ENCODE data around the gene ZKSCAN5.
A peak's percentile ranks its signal among the peaks of the same experiment; 100 is the strongest.
"Not testable (repeated sequence)": the region's sequence is repeated elsewhere in the genome, so short reads cannot be mapped to it uniquely, and the experiment has no call there.

Gene ZKSCAN5

DNA sequence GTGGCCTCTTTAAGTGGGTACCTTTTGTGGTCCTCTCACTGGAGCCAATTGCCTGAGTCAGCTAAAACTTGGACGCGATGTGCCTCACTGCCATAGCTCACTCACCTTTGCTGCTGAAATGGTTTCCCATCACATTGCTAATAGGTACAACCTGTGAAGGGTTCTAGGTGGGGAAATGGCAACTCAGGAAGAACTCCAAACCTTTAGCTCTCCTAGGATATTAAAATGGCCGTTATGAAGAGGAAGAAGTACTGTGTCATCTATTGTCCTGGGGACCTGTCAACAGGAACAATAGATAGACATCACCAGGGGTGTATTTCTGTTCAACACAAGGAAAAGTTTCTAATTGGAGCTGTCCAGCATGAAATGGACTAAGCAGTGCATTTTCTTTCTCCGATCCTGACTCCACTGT is 52.7 kb downstream of the ZKSCAN5 start:
- DNase-seq = no peak

DNA sequence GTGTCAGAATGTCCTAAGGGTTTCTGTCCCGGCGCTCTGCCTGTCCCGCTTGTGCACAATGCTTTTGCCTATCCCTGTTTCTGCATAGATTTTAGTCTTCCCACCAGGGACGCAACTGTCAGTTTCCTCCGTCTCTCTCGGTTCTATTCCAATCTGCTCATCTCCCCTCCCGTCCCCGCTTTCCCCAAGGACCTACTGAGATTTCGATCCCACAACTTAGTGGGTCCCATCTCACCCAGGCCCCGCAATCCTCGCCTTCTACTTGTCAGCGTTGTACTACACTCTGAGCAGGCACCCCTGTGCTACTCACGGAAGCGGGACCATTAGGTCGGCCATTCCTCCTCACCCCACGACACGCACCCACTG is 53.5 kb downstream of the ZKSCAN5 start:
- peak; percentile 63 for DNase-seq

DNA sequence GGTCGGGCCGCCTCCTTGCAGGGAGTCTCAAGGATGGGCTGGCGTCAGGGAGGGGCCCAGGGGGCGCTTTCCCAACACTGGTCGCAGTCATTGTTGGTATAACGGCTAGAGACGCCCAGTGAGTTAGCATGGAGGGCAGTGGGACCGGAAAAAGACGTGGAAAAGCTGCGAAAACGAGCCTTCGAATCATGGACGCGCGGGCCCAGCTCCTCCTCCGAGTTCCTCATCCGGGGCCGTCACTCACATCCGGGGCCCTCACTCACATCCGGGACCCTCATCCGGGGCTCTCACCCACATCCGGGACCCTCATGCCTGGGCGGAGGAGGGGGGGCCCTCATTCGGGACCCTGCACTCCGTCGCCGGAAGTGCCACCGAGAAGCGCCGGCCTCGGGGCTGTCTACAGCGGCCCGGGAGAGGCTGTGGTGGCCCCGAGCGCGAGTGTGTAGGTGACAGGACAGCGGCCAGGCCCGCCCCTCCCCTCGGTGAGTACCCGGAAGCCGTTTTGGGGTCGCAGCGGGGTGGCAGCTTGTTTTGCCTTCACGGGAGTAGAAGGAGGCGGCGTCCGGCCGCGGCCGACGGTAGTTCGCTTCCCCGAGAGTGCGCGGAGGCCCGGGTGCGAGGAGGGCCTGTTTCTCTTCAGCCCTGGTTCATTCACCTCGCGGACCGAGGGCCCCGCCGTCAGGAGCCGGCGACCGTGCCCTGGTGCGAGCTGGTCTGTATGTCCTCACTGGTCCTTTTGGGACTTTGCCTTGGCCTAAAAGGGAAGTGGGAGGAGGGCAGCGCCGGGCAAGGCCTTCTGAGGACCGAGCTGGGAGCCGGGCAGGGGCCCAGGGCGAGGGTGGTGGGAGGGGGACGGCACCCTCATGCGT is 54.1 kb downstream of the ZKSCAN5 start, which contains the start of gene ZNF655:
Gene ZNF655, plus strand, starts transcription at position 337 of the 869 bp plus-strand sequence. CDS start 1,918 bp downstream, outside the sequence.
- DNase-seq = peak; percentile 96

DNA sequence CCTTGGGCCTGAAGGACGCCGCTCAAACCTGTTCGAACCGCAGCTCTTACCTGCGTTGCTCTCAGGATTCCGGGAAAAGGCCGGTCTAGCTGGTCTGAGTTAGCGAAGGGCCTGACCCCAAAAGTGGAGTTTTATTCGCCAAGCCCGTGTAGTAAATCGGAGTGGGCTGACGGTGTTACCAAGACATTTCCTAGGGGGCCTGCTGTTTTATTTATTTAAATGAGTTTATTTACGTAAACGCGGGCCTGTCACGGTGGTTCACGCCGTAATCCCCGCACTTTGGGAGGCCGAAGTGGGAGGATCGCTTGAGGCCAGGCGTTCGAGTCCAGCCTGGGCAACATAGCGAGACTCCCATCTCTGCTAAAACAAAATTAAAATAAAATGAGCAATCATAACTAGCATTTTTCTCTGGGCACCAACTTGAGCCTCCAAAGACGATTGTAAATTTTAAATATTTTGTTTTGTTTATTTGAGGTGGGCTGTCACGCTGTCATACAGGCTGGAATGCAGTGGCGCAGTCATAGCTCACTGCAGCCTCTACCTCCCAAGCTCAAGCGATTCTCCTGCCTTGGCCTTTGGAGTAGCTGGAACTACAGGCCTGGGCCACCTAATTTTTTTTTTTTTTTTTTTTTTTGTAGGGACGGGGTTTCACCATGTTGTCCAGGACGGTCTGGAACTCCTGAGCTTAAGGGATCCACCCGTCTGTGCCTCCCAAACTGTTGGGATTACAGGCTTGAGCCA is 54.9 kb downstream of the ZKSCAN5 start:
- DNase-seq = no peak

DNA sequence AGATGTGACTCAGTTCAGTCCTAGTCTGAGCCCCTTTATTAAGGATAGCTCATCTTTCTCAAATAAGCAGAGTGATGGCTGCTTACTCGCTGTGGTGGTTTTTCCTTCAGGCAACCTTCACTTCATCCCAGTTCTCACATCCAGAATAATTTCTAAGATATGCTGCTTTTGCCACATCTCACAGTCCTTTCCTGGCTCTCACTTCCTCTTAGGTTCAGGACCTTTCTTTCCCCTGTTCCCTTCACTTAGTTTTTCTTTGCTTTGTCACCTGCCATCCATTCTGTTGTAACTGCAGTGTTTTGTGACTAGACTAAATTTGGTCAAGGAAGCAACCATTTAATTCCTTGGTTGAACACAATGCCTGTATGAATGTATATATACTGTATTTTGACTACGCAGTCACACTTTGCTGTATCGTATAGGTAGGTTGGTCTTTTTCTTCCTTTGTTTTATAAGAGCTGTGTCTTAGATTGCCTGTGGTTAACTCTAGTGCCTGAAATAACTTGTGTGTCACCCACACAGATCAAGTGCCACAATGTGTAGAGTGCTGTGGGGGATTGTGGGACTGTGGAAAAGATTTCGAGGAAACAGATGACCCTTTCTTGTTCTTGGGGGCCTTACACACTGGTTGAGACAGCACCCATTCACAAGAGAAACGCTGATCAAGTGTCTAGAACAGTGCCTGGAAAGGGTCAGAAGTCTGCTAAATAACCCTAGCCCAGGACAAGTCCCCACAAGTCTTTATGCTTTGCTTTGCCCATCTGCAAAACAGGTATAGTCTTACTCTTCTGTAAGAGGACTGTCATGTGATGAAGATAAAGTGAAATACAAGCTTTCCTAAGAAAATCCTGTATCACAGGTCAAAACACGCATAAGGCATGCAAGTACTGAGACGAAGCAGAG is 56.6 kb downstream of the ZKSCAN5 start:
- no peak for DNase-seq

DNA sequence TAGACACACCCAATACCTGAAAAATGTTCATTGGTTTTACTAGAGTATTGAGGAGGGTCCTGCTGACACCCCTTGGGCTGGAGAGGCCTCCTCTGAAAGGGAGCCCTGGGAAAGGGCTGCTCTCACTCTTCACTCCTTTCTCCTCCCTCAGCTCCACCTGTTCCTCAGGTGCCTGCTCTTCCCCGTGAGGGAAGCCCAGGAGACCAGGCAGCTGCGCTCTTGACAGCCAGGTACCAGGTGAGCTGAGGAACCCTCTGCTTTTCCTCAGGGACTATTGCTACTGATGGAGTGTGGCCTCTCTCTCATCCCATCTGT is 57.2 kb downstream of the ZKSCAN5 start:
- no peak for DNase-seq

DNA sequence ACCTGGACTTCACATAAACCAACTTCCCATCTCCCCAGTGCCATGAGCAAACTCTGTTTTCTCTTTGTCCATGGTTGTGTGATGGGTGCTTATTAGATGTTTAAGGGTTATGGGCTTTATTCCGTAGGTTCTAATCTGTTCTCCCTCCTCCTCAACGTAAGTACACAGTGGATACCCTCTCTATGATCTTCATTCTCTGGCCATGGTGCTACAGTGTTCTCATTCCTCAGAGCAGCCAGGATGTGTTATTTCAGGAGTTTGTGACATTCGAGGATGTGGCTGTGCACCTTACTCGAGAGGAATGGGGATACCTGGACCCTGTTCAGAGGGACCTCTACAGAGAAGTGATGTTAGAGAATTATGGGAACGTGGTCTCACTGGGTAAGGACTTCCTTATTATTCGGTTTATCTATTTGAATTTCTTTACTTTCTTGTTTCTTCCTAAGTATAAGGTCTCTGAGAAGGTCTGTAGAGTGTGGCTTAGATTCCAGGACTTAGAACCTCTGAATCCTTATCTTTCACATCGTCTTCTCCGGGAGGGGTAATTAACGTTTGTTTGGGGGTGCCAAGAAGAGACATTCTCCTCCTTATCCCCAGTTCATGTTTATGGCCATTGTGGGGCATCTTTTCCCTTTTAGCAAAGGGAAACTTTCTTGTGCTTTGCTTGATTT is 57.8 kb downstream of the ZKSCAN5 start:
- DNase-seq = no peak

DNA sequence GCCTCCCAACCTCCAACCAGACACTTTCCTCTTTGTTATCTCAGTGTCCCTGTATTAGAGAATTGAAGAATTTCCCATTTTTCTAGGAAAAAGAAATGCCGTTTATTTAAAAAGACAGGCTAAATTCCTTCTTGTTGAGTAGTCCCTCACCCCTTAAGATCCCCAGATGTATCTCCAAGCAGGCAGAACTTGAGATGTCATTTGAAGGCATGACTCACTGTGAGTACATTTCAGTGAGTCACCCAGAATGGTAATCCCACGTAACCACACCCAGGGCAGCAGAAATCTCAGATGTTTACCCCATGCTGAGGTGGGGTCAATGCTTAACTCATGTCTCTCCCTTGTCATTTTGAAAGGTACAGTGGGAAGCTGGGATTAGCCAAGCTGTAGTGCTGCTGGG is 58.4 kb downstream of the ZKSCAN5 start:
- no peak for DNase-seq

DNA sequence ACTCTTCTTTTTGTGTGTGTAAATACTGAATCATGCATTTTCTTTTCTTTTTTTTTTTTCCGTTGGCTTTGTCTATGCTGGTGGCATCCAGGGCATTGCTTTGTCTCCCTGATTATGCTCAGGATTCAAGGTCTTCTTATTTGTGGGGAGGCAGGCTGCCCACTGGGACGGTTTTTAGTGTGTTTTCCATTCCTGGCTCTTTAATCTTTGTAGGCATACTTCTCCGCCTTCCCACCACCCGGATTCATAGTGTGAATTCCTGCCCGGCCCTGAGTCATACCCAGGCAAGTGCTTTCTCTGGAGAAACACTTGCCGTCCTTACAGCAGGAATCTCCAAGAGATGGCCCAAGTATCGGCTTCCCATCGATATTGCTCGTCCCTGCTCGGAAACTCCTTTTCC is 59.2 kb downstream of the ZKSCAN5 start:
- DNase-seq = no peak

DNA sequence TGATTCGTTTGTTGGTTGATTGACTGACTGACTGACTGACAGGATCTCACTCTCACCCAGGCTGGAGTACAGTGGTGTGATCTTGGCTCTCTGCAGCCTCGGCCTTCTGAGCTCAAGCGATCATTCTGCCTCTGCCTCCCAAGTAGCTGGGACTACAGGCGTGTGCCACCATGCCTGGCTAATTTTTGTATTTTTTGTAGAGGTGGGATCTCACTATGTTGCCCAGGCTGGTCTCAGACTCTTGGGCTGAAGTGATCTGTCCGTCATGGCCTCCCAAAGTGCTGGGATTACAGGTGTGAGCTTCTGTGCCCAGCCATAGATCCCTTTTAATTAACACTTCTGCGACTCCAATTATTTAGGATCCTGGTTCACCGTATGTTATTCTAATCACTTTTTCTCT is 64.3 kb downstream of the ZKSCAN5 start:
- not testable (repeated sequence) for DNase-seq

DNA sequence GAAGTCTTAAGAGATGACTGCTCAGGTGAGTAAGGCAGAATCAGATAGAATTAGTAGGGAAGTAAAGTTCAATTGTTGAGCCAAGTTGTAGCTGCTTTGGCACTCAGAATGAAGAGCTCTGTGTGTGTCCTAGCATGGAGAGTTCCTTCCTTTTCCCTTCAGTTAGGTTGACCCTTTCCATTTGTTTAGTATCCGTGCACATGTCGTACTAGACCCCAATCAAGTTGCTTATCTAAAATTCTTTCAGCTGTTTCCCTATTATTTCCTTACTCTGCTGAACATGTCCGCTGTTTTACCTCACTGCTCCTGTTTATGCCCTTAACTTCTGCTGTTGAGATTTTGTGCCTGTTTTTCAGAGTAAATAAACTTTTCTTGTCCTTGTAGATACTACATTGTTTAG is 67.3 kb downstream of the ZKSCAN5 start:
- no peak for DNase-seq

DNA sequence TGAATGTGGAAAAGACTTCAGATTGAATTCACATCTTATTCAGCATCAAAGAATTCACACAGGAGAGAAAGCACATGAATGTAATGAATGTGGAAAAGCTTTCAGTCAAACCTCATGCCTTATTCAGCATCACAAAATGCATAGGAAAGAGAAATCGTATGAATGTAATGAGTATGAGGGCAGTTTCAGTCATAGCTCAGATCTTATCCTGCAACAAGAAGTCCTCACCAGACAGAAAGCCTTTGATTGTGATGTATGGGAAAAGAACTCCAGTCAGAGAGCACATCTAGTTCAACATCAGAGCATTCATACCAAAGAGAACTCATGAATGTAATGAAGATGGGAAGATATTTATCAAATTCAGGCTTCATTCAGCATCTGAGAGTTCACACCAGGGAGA is 68.8 kb downstream of the ZKSCAN5 start:
- DNase-seq = no peak

DNA sequence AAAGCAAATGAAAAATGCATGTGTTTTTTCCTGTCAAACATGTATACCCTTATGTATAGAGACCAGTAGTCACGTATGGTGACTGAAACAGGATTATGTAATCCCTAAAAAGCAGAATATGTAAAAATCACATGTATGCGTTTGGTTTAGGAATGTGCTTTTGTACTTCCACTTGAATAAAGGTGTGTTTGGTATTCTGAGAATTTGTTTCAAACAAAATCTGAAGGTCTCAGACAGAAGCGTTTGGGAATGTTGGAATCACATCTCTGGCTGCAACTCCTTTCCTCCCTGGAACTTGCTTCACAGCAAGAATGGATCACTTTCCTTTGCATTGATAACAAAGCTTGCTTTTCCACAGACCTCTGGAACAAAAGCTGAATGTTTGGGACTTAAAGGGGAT is 71.8 kb downstream of the ZKSCAN5 start:
- no peak for DNase-seq

DNA sequence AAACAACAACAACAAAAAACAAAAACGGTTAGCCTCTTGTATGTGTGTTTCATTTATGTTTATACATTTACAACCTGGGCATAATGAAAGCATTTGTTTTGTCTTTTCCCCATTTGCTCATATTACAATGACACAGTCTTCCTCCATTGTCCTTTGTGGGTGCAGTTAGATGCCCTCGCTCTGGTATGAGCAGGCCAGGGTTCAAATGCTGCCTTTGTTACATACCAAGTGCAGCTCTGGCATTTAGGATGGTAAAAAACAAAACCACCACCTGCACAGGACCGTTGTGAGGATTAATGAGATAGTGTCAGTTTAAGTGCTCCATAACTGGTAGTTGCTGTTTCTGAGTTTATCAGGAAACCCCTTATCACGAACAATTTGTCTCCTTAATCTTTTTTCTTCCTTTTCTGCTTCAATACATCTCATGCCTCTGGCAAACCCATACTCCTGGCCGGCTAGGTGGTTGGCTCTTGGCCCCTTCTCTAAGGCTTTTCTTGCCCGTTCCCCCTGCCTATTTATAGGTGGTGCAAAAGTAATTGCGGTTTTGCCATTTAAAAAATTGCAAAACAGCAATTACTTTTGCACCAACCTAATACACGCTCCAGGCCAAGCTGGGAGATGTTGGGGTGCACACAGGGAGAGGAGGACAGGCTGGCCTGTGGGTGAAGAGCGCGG is 75.0 kb downstream of the ZKSCAN5 start:
- DNase-seq = no peak

DNA sequence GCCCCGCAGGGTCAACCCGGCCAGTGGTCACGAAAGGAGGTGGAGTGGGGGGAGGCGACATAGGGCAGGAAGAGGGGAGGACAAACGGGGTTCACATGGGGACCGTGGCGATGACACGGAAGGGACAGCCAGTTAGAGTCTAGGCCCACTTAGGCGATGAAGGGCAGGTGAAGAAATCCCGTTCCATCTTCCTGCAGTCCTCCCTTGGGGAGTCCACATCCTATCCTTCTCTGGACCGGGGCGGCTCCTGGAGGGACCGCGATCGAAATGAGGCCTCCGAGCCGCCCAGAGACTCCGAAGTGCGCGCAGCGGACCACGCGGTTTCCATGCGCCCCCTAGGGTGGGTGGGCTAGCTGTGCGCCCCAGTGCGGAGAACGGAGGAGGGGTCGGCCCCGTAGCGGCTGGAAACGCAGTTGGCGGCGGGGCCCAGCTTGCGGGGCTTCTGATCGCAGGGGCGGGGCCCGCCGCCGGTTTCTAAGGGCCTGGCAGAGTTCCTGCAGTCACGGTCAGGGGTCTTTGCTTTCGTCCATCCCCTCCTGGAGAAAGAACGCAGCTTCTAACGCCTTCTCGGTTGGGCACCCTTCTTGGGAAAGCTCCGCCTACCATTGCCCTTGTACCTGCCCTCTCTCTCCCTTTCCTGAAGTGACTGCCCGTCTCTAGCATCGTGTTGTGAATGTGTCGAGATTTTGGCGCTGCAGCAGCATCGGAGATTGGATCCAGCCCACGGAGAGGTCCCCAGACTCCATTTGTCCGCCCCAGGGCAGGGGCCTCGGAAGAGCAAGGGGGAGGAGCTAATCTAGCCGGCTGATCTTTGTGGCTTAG is 75.7 kb downstream of the ZKSCAN5 start:
- peak; percentile 64 for DNase-seq

DNA sequence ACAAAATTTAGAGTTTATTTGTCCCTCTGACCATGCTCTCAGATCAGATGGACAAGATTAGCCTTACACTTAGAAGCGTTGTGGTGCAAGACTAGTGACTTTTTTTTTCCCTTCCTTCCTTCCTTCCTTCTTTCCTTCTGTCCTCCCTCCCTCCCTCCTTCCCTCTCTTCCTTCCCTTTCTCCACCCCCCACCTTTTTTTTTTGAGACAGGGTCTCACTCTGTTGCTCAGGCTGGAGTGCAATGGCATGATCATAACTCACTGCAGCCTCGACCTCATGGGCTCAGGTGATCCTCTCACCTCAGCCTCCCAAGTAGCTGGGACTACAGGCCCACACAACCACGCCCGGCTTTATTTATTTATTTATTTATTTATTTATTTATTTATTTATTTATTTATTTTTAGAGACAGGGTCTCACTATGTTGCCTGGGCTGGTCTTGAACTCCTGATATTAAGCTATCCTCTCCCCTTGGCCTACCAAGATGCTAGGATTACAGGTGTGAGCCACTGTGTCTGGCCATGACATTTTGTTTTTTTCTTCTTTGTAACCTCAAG is 76.4 kb downstream of the ZKSCAN5 start:
- DNase-seq = not testable (repeated sequence)

Data from NCI-H2171 (cell line).